ENCODE results near the gene HBG2. TPM values are rescaled to one million over a fixed set of nuclear protein-coding genes. Genes with fewer than 3 reads are reported as not detected.

HBG2 gene
- total and polyA plus RNA-seq, 10 donors = 0.29 to 19.6 (median 4.2) TPM; not detected in 3

DNA sequence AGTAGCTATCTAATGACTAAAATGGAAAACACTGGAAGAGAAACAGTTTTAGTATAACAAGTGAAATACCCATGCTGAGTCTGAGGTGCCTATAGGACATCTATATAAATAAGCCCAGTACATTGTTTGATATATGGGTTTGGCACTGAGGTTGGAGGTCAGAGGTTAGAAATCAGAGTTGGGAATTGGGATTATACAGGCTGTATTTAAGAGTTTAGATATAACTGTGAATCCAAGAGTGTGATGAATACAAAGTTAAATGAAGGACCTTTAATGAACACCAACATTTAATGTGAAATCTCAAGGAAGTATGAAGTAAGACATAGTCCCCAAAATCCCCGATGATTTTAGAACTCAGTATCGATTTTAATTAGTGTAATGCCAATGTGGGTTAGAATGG is 17.2 kb downstream of the HBG2 start:
- Histone ChIP-seq H3K4me1 (no peaks in the 10 kb centered on the region), H3K4me3 (no peak overlapping the region), H3K27me3 (replicated peaks in 1 of 7) (no peaks in the 10 kb centered on the region), H3K36me3 (no peaks in the 10 kb centered on the region), H3K27ac (no peak overlapping the region), H3K9me3 (no peaks in the 10 kb centered on the region)
- DNase-seq = no peak
- 48 to 99% (median 80%) methylated on average over 1 to 2 of the region's 2 CpGs for WGBS, 5 donors
- TF ChIP-seq POLR2AphosphoS5 (IDR thresholded peaks at IDR 0.05) = no peak
- no peak for TF ChIP-seq POLR2A (IDR thresholded peaks at IDR 0.05)
- TF ChIP-seq, protein P1, sequence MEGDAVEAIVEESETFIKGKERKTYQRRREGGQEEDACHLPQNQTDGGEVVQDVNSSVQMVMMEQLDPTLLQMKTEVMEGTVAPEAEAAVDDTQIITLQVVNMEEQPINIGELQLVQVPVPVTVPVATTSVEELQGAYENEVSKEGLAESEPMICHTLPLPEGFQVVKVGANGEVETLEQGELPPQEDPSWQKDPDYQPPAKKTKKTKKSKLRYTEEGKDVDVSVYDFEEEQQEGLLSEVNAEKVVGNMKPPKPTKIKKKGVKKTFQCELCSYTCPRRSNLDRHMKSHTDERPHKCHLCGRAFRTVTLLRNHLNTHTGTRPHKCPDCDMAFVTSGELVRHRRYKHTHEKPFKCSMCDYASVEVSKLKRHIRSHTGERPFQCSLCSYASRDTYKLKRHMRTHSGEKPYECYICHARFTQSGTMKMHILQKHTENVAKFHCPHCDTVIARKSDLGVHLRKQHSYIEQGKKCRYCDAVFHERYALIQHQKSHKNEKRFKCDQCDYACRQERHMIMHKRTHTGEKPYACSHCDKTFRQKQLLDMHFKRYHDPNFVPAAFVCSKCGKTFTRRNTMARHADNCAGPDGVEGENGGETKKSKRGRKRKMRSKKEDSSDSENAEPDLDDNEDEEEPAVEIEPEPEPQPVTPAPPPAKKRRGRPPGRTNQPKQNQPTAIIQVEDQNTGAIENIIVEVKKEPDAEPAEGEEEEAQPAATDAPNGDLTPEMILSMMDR (IDR thresholded peaks at IDR 0.05 in 8 of 11, conservative IDR thresholded peaks at IDR 0.05 in 3 of 11) = no peak
- intact Hi-C loops (cut with DNase I; ENCODE audit: low total_unique reads) = no loop called here

DNA sequence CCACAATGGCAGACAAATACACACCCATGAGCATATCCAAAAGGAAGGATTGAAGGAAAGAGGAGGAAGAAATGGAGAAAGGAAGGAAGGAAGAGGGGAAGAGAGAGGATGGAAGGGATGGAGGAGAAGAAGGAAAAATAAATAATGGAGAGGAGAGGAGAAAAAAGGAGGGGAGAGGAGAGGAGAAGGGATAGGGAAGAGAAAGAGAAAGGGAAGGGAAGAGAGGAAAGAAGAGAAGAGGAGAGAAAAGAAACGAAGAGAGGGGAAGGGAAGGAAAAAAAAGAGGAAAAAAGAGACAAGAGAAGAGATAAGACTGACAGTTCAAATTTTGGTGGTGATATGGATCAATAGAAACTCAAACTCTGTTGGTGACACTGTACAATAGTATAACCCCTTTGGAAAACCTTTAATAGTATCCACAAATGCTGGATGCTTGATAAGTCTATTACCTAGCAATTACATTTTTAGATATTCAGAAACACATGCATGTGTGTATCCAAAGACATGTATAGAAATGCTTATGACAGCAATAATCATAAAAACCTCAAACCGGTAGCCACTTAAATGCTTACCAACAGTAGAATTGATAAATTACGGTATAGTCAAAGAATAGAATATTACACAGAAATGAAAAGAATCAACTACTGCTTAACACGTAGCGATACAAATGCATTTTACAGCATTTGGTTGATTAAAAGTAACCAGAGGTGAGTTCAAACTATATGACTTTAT is 19.1 kb downstream of the HBG2 start:
- intact Hi-C loops (cut with DNase I; ENCODE audit: low total_unique reads) = no loop called here
- DNase-seq = no peak
- Histone ChIP-seq H3K27ac (no peak overlapping the region), H3K36me3 (no peaks in the 10 kb centered on the region), H3K27me3 (replicated peaks in 1 of 7) (no peaks in the 10 kb centered on the region), H3K4me3 (no peak overlapping the region), H3K4me1 (no peaks in the 10 kb centered on the region), H3K9me3 (no peaks in the 10 kb centered on the region)
- WGBS, 5 donors = 85 to 90% (median 86%) methylated on average over 5 of the region's 5 CpGs
- TF ChIP-seq POLR2A (IDR thresholded peaks at IDR 0.05) (no peak), POLR2AphosphoS5 (IDR thresholded peaks at IDR 0.05) (no peak)
- TF ChIP-seq, protein P1 (IDR thresholded peaks at IDR 0.05 in 8 of 11, conservative IDR thresholded peaks at IDR 0.05 in 3 of 11) = no peak

GRCh38 chr11:5234381-5234834 is 20.2 kb downstream of the HBG2 start, which contains the start of gene HBD:
Gene HBD, minus strand, starts transcription at chr11:5234483. Its CDS starts 50 bp downstream, at chr11:5234433.
- H3K36me3 ChIP-seq = no peaks in the 10 kb centered on the region
- H3K27ac ChIP-seq = no peak within 1 kb of the TSS
- no peaks in the 10 kb centered on the region for H3K9me3 ChIP-seq
- no peak within 1 kb of the TSS for H3K4me3 ChIP-seq
- no peak for TF ChIP-seq POLR2AphosphoS5 (IDR thresholded peaks at IDR 0.05)
- TF ChIP-seq, protein P1 (IDR thresholded peaks at IDR 0.05 in 8 of 11, conservative IDR thresholded peaks at IDR 0.05 in 3 of 11) = no peak
- H3K27me3 ChIP-seq (replicated peaks in 1 of 7) = no peaks in the 10 kb centered on the region
- no peaks in the 10 kb centered on the region for H3K4me1 ChIP-seq
- DNase-seq = no peak
- intact Hi-C loops (cut with DNase I; ENCODE audit: low total_unique reads) = no loop called here
- 8 to 22% (median 14%) methylated on average over 2 of the region's 2 CpGs for WGBS, 5 donors

DNA sequence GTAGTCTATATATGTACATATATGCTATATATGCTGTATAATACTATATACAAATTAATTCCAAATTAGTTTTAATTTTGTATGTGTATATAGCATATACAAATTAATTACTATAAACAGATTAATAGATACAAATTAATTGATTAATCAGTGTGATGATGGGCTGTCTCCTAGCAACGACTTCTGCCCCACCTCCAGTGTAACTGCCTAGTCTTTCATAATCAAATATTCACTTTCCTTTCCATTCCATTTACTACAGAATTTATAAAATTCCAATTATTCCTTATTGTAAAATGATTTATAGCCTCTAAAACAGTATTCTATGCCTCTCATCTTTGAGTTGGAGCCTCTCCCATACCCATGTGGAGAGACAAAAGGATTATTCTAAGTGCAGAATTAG is 21.3 kb downstream of the HBG2 start:
- 65 to 83% (median 79%) methylated on average over 1 of the region's 1 CpG for WGBS, 5 donors

More for the DNA sequence above, 21.3 kb downstream of the HBG2 start:
- H3K9me3 ChIP-seq = no peaks in the 10 kb centered on the region
- H3K27me3 ChIP-seq (replicated peaks in 1 of 7) = no peaks in the 10 kb centered on the region
- no peaks in the 10 kb centered on the region for H3K36me3 ChIP-seq
- no peaks in the 10 kb centered on the region for H3K4me1 ChIP-seq
- H3K27ac ChIP-seq = no peak overlapping the region
- no peak for DNase-seq
- H3K4me3 ChIP-seq = no peak overlapping the region
- TF ChIP-seq, protein P1 (IDR thresholded peaks at IDR 0.05 in 8 of 11, conservative IDR thresholded peaks at IDR 0.05 in 3 of 11) = no peak
- TF ChIP-seq POLR2A (IDR thresholded peaks at IDR 0.05) (no peak), POLR2AphosphoS5 (IDR thresholded peaks at IDR 0.05) (no peak)
- intact Hi-C loops (cut with DNase I; ENCODE audit: low total_unique reads) = no loop called here

Measured in spleen (tissue), 11 donors.